Mucosa of rectum (tissue), 2 donors: ENCODE data around the gene PDZRN3.
A peak's percentile ranks its signal among the peaks of the same experiment; 100 is the strongest.

ENCODE experiments used
- H3K27ac ChIP-seq, 2 donors: one replicate each; pipeline ENCODE4 v1.7.0; 2013; ENCODE audit warnings: inconsistent platforms in 2 of 2, low read depth in 2 of 2, low read length in 2 of 2
- H3K27me3 ChIP-seq, 2 donors: one replicate each; pipeline ENCODE4 v1.7.0; 2013; ENCODE audit warnings: low read length in 2 of 2; ENCODE audit not compliant: control insufficient read depth in 2 of 2, insufficient read depth in 2 of 2
- H3K36me3 ChIP-seq, 2 donors: one replicate each; pipeline ENCODE4 v1.7.0; 2013; ENCODE audit warnings: low read length in 2 of 2; ENCODE audit not compliant: control insufficient read depth in 2 of 2, insufficient read depth in 2 of 2
- H3K4me1 ChIP-seq, 2 donors: one replicate each; pipeline ENCODE4 v1.7.0; 2013; ENCODE audit warnings: low read length in 2 of 2, mild to moderate bottlenecking in 1 of 2; ENCODE audit not compliant: control insufficient read depth in 2 of 2, insufficient read depth in 2 of 2
- H3K4me3 ChIP-seq, 2 donors: one replicate each; pipeline ENCODE4 v1.7.0; 2013; ENCODE audit warnings: low read length in 2 of 2
- H3K9ac ChIP-seq, 2 donors: one replicate each; pipeline ENCODE4 v1.7.0; 2013; ENCODE audit warnings: low read length in 2 of 2, low read depth in 1 of 2, mild to moderate bottlenecking in 1 of 2
- H3K9me3 ChIP-seq, 2 donors: one replicate each; pipeline ENCODE4 v1.7.0; 2013; ENCODE audit warnings: low read length in 2 of 2; ENCODE audit not compliant: control insufficient read depth in 2 of 2
- donor health status: healthy.
- donor health status: Normal muscosa, but diverticular disease.

PDZRN3 gene

DNA sequence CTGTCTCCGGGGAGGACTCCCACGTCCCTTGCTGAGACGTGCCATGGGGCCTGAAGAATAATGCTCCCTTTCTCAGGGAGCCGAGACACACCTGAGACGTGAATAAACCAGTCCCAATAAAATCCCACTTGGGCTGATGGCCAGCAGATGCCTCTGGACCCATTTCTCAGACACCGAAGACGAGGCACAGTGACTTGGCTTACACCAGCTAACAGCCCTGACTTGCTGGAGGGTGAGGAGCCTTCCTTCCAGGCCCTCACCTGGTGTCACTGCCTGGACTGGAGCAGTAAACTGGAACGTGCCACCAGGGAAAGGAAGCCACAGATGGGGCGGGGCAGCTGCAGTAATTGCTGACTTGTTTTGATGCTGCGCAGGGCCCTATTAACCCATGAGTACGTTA lies 189.7 kb downstream of the PDZRN3 start:
- Histone ChIP-seq H3K9me3 (no peaks in the 10 kb centered on the region), H3K36me3 (no peaks in the 10 kb centered on the region), H3K27ac (no peak overlapping the region), H3K9ac (no peak overlapping the region), H3K4me3 (no peak overlapping the region), H3K27me3 (no peaks in the 10 kb centered on the region), H3K4me1 (peaks cover 0 to 5% of the 10 kb centered on the region in 2 donors)

DNA sequence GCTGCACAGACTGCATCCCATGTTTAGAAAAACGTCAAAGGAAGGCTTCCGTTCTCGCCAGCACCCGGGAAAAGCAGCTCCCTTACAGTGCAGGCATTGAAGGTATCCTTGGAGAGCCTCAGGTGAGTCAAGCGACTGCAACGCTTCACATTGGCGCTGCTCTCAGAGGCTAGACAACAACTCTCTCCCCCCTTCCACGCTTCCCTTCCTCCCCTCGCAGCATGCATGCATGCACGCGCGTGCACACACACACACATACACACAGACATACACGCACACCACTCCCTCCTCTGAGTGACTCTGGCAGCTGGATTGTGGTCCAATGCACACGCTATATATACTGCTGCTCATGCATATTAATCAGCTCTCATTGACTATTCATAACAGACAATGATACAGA lies 191.1 kb downstream of the PDZRN3 start:
- no peak overlapping the region for H3K27ac ChIP-seq
- H3K4me3 ChIP-seq, result peak overlapping the region in 1 of 2 donors; percentile 14
- no peaks in the 10 kb centered on the region for H3K36me3 ChIP-seq
- H3K27me3 ChIP-seq, result no peaks in the 10 kb centered on the region
- H3K9me3 ChIP-seq, result no peaks in the 10 kb centered on the region
- peaks cover 0 to 5% of the 10 kb centered on the region in 2 donors for H3K4me1 ChIP-seq
- H3K9ac ChIP-seq, result no peak overlapping the region

DNA sequence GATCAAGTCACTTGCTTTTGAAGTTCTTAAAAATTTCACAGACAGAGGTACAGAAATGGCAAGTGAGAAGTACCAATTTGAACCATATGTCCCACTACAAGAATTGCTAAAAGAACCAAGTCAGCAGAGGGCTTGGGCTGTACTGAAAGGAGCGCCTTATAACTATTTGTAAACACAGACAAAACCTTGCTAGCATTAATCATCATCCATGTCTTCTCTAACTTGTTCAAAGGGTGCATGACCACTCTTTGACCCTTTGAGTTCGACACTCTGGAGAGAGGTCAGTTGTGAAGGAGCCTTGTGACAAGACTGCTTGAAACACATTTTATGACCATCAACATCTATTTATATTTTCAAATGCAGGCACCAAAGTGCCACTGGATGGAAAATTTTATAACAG lies 191.7 kb downstream of the PDZRN3 start:
- Histone ChIP-seq H3K36me3 (no peaks in the 10 kb centered on the region), H3K27ac (no peak overlapping the region), H3K27me3 (no peaks in the 10 kb centered on the region), H3K4me3 (peak overlapping the region in 1 of 2 donors; percentile 39), H3K9me3 (no peaks in the 10 kb centered on the region), H3K4me1 (peaks cover 0 to 5% of the 10 kb centered on the region in 2 donors), H3K9ac (no peak overlapping the region)

DNA sequence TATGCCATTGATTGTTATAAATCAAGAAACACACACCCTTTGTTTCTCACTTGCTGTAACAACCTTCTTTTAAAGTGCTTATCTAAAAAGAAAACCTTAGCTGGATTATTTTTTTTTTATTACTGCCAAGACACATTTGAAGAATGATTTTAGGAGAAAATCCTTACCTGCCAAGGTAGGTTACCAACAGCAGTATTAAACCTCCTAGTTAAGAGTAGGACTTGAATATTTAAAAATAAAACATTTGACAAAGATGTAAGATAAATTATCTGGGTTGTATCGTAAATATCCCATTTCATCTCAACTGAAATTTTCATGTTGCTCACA lies 192.1 kb downstream of the PDZRN3 start:
- H3K27ac ChIP-seq, result no peak overlapping the region

DNA sequence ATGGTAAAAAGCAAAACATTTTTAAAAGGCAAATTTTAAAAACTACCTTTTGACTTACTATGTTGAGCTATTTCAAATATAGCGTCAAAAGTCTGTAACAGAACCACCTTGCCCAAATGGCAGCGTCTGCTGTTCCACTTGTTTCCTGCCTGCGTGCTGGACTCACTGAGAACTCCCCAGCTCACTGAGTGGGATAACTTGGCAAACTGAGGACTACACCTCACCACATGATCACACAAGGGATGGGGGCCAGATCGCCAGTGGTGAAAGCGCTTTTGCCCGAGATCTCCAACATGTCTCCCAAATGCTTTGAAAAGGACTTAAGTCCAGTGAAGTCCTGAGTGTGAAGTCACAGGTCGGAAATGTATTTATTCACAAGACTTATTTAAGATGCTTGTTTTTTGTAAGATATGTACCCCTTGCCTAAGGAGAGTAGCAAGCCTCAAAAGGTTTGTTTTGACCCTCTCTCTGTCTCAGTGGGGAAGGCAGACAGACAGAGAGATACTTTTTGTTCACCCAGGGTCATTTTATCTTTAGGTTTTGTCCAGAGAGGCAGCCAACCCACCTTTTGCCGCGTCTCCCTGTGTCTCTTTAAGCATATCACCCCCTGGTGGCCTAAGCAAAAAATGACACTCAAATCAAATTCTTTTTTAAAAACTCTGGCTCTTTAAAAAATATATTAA lies 192.6 kb downstream of the PDZRN3 start:
- no peak overlapping the region for H3K9ac ChIP-seq
- peaks cover 0 to 5% of the 10 kb centered on the region in 2 donors for H3K4me1 ChIP-seq
- no peak overlapping the region for H3K27ac ChIP-seq
- H3K9me3 ChIP-seq, result no peaks in the 10 kb centered on the region
- H3K4me3 ChIP-seq, result no peak overlapping the region
- H3K27me3 ChIP-seq, result no peaks in the 10 kb centered on the region
- no peaks in the 10 kb centered on the region for H3K36me3 ChIP-seq

More for the DNA sequence above, 192.1 kb downstream of the PDZRN3 start:
- Histone ChIP-seq H3K27me3 (no peaks in the 10 kb centered on the region), H3K9ac (no peak overlapping the region), H3K36me3 (no peaks in the 10 kb centered on the region), H3K9me3 (no peaks in the 10 kb centered on the region), H3K4me1 (peaks cover 0 to 5% of the 10 kb centered on the region in 2 donors), H3K4me3 (no peak overlapping the region)

DNA sequence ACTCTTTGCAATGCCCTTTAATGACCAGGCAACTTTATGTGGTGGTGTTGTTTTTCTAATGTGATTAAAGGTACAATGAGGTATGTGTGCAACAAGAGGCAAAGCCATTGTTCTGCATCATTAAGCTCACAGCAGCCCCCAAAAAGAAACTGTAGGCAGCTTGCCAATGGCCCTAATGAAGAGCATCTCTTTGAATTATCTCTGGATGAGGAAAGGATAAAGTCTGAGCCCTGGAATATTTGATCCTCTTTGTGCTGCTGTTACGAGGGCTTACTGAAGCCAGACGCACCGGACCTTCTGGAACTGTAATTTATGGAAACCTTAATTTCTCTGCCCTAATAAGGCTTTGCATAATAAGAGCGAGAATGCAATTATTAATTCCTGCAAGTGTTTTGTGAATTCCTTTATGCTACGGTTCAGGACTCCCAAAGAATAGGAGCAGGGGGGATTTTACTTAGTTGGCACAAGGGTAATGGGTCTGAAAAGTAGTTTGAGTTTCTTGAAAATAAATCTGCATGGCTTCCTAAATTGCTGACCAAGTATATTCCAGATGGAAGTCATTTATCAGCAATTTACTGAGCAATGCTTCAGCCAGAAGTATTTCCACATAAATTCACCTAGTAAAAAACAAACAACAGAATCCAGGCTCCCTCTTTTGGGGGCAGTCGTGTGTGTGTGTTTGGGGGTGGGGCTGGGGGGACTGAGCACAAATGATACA lies 193.4 kb downstream of the PDZRN3 start:
- no peaks in the 10 kb centered on the region for H3K36me3 ChIP-seq
- no peak overlapping the region for H3K27ac ChIP-seq
- no peak overlapping the region for H3K9ac ChIP-seq
- H3K4me3 ChIP-seq, result no peak overlapping the region
- H3K27me3 ChIP-seq, result no peaks in the 10 kb centered on the region
- H3K4me1 ChIP-seq, result peaks cover 0 to 5% of the 10 kb centered on the region in 2 donors
- no peaks in the 10 kb centered on the region for H3K9me3 ChIP-seq

DNA sequence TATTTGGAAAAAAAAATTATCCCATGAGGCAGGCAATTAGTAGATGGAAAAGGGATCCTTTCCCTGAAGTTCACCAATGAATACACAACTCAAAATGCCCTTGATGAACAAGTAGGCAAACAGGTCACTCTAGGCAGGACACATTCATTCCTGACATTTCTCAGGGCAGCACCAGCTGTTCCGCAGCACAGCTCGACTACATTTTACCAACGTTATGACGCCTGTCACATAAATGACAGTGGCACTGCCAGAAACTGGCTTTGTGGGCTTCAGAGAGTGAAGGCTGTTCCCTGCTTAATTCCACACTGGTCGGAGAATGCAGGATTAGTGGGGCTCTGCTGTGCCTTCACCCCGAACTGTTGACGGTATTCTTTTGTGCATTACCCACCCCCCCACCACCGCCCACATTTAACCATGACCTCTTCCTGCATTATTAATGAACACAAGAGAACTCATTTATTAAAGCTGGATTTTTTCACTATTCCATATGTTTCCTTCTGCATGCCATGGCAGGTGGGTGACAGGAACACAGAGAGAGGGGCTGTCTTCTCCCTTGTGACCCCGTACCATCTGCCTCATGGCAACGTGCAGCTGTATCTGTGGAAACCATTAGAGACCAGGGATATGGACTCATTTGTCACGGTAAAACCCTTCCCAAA lies 197.6 kb downstream of the PDZRN3 start:
- H3K27ac ChIP-seq, result no peak overlapping the region

DNA sequence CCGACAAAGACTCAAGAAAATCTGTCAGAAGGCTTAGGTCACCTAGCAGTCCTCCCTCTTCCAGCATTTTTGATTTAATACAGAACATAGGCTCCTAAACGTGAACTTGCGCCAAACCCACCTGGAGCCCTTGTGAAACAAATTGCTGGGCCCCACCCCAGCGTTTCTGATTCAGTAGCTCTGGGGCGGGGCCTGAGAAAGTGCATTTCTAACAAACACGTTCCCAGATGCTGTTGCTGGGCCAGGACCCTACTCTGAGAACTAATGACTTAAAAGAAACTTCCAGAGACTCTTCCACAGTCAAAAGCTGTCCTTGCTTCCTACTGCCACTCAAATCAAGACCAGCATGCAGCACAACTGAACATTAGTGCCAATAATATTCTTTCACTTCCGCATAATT lies 198.1 kb downstream of the PDZRN3 start:
- Histone ChIP-seq H3K4me1 (no peaks in the 10 kb centered on the region), H3K9me3 (no peaks in the 10 kb centered on the region), H3K27ac (no peak overlapping the region), H3K9ac (no peak overlapping the region), H3K27me3 (no peaks in the 10 kb centered on the region), H3K4me3 (no peak overlapping the region), H3K36me3 (no peaks in the 10 kb centered on the region)

More for the DNA sequence above, 197.6 kb downstream of the PDZRN3 start:
- H3K27me3 ChIP-seq, result no peaks in the 10 kb centered on the region
- peaks cover 0 to 3% of the 10 kb centered on the region in 2 donors for H3K4me1 ChIP-seq
- no peak overlapping the region for H3K4me3 ChIP-seq
- H3K9ac ChIP-seq, result no peak overlapping the region
- no peaks in the 10 kb centered on the region for H3K36me3 ChIP-seq
- H3K9me3 ChIP-seq, result no peaks in the 10 kb centered on the region

DNA sequence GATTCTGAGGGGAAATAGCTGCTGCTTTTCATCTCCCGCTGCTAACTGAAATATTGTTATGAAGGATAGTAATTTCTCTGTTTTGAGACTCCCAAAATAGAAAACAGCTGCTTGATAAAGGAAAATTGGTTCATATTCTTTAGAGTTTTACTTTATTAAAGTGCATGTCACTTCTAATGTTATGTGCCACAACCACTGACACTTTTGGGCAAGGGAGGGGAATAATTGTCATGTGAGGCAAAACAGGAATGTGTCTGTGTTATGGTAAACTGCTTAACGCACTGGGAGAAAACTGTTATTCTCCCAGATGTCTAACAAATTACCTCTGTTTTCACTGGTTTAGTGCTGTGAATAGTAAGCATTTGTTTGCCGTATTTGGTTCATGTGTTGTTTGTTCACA lies 201.6 kb downstream of the PDZRN3 start:
- Histone ChIP-seq H3K4me3 (no peak overlapping the region), H3K27me3 (no peaks in the 10 kb centered on the region), H3K9ac (no peak overlapping the region), H3K36me3 (no peaks in the 10 kb centered on the region), H3K27ac (peak overlapping the region in 1 of 2 donors; percentile 47), H3K4me1 (peaks cover 0 to 4% of the 10 kb centered on the region in 2 donors), H3K9me3 (no peaks in the 10 kb centered on the region)

DNA sequence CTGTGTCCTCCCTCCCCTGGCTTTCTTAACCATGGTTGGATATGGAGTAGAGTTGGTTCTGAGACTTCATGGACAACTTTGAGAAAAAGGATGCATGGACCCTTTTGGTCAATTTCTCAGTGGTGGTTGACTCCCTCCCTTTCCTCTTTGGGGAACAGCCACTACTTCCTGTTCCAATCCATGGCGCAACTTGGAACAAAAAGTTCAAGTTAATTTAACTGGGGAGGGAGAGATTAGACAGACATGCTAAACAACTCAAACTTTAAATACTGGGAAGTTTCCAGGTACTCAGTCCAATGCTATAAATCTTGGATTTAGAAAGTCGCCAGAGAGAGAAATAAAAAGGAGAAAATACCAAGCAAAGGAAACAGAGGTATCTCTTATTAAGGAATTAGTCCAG lies 202.2 kb downstream of the PDZRN3 start:
- peaks cover 0 to 4% of the 10 kb centered on the region in 2 donors for H3K4me1 ChIP-seq
- H3K4me3 ChIP-seq, result no peak overlapping the region
- peak overlapping the region in 1 of 2 donors; percentile 15 for H3K27ac ChIP-seq
- no peaks in the 10 kb centered on the region for H3K27me3 ChIP-seq
- H3K36me3 ChIP-seq, result no peaks in the 10 kb centered on the region
- H3K9me3 ChIP-seq, result no peaks in the 10 kb centered on the region
- H3K9ac ChIP-seq, result no peak overlapping the region
